GM18505 (cell line): ENCODE data around the gene KHDRBS1.

ENCODE experiments used
- ATAC-seq: cut with Tn5 transposase; IDR thresholded peaks from one replicate; pipeline ENCODE4 v1.9.1; 2021; ENCODE audit not compliant: unreplicated experiment
- POLR2A ChIP-seq: IDR thresholded peaks from 4 replicates; pipeline ENCODE4 v1.6.1; 2011; ENCODE audit warnings: borderline replicate concordance; ENCODE audit not compliant: insufficient read depth, insufficient read length; ENCODE audit errors: extremely low read depth

The KHDRBS1 gene, protein sequence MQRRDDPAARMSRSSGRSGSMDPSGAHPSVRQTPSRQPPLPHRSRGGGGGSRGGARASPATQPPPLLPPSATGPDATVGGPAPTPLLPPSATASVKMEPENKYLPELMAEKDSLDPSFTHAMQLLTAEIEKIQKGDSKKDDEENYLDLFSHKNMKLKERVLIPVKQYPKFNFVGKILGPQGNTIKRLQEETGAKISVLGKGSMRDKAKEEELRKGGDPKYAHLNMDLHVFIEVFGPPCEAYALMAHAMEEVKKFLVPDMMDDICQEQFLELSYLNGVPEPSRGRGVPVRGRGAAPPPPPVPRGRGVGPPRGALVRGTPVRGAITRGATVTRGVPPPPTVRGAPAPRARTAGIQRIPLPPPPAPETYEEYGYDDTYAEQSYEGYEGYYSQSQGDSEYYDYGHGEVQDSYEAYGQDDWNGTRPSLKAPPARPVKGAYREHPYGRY

DNA sequence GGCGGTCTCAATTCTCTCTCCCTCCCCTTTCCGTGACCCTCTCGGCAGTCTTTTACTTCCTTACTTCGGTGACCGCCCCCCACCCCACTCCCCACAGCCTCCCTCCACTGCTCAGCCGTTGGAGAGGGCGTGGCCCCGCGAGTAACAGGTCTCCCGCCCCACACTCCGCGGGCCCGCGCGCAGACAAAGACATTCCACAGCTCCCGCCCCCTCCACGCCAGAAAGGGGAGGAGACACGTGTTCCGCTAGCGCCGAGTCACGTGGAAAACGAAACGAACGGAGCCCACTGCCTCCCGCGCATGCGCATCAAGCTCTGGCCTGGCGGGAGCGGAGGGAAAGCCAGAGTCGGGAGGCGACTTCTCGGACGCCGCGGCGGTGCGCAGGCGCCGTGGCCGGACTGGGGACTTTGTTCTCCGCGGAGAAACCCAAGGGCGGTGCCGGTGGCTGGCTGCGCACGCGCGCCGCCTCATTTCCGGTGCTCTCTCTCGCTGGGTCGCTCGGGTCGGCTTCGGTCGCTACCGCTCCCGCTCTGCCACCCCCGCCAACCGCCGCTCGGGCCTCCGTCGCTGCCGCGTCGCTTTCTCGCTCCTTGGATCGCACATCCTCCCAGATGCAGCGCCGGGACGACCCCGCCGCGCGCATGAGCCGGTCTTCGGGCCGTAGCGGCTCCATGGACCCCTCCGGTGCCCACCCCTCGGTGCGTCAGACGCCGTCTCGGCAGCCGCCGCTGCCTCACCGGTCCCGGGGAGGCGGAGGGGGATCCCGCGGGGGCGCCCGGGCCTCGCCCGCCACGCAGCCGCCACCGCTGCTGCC lies at the start of gene KHDRBS1:
KHDRBS1 (plus strand) TSS at position 483 of the 813 bp plus-strand sequence; CDS start at position 611, 128 bp downstream.
- ATAC-seq, result peak; percentile 78
- peak; percentile 89 for TF ChIP-seq POLR2A

DNA sequence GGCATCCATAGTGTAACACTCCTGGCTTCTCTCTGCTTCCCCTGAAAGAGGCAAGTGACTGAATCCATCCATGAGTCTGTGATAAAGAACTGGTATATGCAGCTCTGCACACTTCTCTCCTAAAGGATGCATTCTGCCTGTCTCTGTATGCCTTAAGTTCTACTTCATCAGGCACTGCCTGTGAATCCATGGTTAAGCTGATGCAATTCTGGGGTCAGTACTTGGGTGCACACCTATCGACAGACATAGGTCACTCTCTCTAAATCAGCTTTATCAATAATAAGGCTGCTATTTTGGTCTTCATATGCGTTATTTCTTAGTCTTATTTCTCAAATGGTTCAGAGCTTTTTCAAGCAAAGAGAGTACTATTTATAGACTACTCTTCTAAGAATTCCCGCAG lies 42.8 kb upstream of the KHDRBS1 start:
- no peak for ATAC-seq
- no peak for TF ChIP-seq POLR2A

DNA sequence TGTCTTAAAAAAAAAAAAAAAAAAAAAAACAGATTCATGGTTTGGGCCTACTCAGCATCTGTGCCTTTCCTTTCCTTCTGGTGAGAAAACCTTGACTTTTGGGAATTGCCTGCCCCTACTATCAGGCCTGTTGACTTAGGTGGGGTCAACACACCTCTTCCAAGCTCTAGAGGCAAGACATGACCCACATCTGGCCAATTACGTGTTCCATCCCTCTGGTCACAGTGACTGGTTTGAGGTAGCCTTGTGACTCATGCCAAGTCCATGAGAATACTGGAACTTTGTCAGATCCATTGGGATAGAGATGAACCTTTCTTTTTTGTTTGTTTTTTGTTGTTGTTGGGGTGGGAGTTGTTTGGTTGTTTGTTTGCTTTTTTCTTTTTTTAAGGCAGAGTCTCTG lies 37.3 kb upstream of the KHDRBS1 start:
- no peak for ATAC-seq
- no peak for TF ChIP-seq POLR2A

DNA sequence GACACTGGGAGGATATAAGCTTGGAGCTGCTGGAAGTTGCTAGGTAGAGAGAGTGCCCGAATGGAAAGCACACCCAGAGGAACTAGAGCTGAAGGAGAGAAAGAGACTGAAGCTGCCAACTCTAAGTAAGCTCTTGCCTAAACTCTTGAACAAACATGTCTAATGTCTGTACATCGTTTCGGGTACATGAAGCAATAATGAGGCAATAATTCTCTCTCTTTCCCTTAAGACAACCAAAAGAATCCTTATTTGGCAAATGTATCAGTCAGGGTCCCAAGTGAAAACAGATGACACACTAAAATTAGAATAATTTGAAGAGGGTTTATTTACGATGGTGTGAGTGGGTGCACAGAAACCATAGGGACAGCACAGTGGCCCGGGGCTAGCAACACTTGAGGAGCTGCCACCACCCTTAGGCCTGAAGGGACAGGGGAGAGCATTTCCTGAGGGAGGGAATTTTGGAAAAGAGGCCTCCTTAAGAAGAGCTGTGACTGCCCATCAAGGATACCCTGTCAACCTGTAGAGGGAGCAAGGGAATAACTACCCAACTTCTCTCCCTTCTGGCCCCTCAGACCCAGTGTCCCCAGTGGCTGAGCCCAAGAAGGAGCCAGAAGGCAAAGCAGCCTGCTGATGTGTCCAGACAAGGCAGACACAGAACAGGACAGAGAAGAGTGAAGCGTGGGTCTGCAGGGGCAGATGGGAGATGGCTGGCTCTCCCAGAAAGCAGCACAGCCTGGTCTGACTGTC lies 36.1 kb upstream of the KHDRBS1 start:
- no peak for TF ChIP-seq POLR2A
- ATAC-seq, result no peak

- ATAC-seq, result no peak
- TF ChIP-seq POLR2A, result no peak
Observed at GRCh38 chr1:31978843-31979400, 34.7 kb upstream of the KHDRBS1 start.

- no peak for ATAC-seq
- no peak for TF ChIP-seq POLR2A
Observed at GRCh38 chr1:31980835-31981455, 32.7 kb upstream of the KHDRBS1 start.

DNA sequence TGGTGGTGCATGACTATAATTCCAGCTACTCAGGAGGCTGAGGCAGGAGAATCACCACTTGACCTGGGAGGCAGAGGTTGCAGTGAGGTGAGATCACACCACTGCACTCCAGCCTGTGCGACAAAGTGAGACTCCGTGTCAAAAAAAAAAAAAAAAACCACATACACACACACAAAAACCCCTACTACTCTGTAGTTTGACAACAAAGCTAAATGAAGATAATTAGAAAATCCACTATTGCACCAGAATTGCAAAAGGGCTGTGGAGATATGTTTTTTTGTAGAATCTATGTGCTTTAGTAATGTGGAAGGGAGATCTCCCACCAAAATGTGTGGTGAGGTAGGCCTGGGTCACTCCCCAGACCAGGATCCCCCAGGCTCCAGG lies 32.2 kb upstream of the KHDRBS1 start:
- no peak for TF ChIP-seq POLR2A
- ATAC-seq, result no peak

DNA sequence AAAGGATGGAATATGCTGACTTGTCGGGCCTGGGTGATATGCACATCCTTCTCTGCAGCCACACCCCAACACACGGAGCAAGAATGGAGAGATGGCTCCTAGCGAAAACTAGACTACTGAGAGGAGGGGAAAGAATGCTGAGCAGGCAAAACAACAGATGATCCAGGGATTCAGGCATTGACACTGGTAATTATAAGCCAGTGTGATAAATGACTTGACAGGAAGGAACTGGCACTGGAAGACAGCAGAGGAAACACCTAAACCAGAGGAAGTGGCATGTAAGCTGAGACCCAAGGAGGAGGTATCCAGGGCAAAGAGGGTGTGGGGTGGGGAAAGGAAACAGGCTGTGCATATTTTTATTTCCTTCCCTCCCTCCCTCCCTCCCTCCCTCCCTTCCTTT lies 31.7 kb upstream of the KHDRBS1 start:
- no peak for TF ChIP-seq POLR2A
- no peak for ATAC-seq

GRCh38 chr1:31984419-31985347 lies 29.0 kb upstream of the KHDRBS1 start:
- no peak for ATAC-seq
- TF ChIP-seq POLR2A, result no peak

GRCh38 chr1:31985430-31985829 lies 28.2 kb upstream of the KHDRBS1 start:
- no peak for ATAC-seq
- TF ChIP-seq POLR2A, result peak; percentile 43

- no peak for ATAC-seq
- TF ChIP-seq POLR2A, result no peak
Observed at GRCh38 chr1:31987135-31987619, 26.5 kb upstream of the KHDRBS1 start.

DNA sequence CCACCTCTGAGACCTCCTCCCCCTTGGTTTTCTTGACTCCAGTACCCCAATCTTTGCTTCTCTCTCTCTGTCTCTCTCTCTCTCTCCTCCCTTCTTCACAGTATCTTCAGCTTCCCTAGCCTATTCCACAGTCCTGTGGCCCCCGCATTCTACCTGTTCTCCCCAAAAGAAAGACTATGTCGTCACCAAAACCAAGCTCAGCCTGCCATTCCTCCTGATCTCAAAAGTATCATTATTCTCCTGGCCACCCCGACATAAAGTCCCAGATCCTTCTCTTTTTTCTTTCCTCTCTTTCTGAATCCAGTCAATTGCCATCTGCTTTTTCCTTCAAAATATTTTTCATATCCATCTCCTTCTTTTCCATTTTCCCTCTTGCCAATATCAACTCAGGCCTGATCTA lies 23.7 kb upstream of the KHDRBS1 start:
- TF ChIP-seq POLR2A, result no peak
- ATAC-seq, result no peak

DNA sequence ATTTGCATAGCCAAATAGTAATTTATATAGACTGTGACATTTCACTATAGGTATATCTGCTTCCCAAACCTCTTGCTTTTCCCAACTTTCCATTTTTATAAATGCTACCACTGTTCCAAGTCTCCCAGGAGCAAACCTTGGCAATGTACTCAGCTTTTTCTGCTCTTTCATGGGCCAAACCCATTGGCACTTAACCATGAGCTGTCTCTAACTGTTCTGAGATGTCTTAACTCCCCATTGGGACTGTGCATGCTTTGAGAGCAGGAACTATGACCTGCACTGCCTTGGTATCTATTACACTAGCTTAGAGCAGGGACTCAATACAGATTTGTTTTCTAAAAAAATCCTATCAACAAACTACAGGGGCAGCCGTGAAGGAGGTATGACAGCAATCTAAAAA lies 22.5 kb upstream of the KHDRBS1 start:
- TF ChIP-seq POLR2A, result no peak
- ATAC-seq, result no peak
